H1 (cell line): ENCODE results near the gene DPH5. TPM values are rescaled to one million over a fixed set of nuclear protein-coding genes. Genes with fewer than 3 reads are reported as not detected.

Experiments
- RBBP5 ChIP-seq: IDR thresholded peaks from 2 replicates; pipeline ENCODE4 v1.7.1; 2012; ENCODE audit warnings: low read depth, mild to moderate bottlenecking, inconsistent platforms, low read length, moderate library complexity, borderline replicate concordance
- ZNF274 ChIP-seq: IDR thresholded peaks from 2 replicates; pipeline ENCODE4 v1.7.0; 2012; ENCODE audit warnings: low read length, borderline replicate concordance; ENCODE audit errors: extremely low read depth
- polyA plus RNA-seq, 7 experiments: library from polyadenylated mRNA; depleted of rRNA in 3 of 7; stranded (reverse) in 5 of 7; unstranded in 2 of 7; fragments of >200 nt in 5 of 7; fragments of 200-250 nt in 2 of 7; gene quantifications; 1 replicate in 5 of 7; 2 replicates in 1 of 7; 4 replicates in 1 of 7; pipeline versions ENCODE4 v1.2.1 to v1.2.3, GENCODE V29; 2011 to 2013; ENCODE audit warnings: missing spikeins in 2 of 7, mixed read lengths in 2 of 7
- total RNA-seq: library from RNA; stranded (reverse); fragmentation: NEBNext Ultra II Directional; extraction: Animal tissue kit (Norgen Biotek cat#: 25700); gene quantifications from 2 replicates; pipeline ENCODE4 v1.2.1, GENCODE V29; 2021
- TF ChIP-seq, protein P1 (sequence below): IDR thresholded peaks from 2 replicates; pipeline ENCODE4 v1.6.1; 2012; ENCODE audit warnings: low read length, inconsistent platforms

The DPH5 gene
- total and polyA plus RNA-seq, 2 of the 8 experiments (the other 6 are each of a cell fraction or from before 2014, with no cell fraction given) = 67.7 to 106 TPM

- TF ChIP-seq, protein P1, sequence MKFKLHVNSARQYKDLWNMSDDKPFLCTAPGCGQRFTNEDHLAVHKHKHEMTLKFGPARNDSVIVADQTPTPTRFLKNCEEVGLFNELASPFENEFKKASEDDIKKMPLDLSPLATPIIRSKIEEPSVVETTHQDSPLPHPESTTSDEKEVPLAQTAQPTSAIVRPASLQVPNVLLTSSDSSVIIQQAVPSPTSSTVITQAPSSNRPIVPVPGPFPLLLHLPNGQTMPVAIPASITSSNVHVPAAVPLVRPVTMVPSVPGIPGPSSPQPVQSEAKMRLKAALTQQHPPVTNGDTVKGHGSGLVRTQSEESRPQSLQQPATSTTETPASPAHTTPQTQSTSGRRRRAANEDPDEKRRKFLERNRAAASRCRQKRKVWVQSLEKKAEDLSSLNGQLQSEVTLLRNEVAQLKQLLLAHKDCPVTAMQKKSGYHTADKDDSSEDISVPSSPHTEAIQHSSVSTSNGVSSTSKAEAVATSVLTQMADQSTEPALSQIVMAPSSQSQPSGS = no peak
- no peak for TF ChIP-seq RBBP5
- TF ChIP-seq ZNF274 = no peak
These were observed 46.0 kb downstream of the DPH5 start (continued) for GRCh38 chr1:100979631-100980030.
